ENCODE data around the gene CXCR4.
"Not testable (repeated sequence)": the region's sequence is repeated elsewhere in the genome, so short reads cannot be mapped to it uniquely, and the experiment has no call there.

Gene CXCR4

GRCh38 chr2:136072621-136073020 is 45.3 kb downstream of the CXCR4 start:
- DNase-seq (ENCODE audit: low spot score), result no peak

DNA sequence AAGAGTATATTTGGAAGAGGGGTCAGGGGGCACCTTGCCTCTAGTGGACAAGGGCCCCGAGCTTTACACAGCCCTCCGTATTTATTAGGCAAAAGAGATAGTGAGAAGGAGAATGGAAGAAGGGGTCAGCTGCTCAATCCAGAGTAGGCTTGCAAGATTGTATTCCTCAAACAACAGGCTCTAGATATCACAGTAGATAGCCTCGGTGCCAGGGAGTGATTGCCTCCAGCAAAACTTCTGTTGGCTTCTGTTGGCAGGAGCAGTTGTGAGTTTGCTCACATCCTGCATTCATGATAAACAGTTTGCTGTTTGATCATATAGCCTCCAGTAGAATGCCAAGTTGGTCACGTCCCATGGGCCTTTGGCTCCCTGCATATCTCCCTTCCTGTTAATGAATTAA is 46.1 kb downstream of the CXCR4 start:
- not testable (repeated sequence) for DNase-seq (ENCODE audit: low spot score)

- no peak for DNase-seq (ENCODE audit: low spot score)
Measured at GRCh38 chr2:136070913-136071312, 47.0 kb downstream of the CXCR4 start.

- DNase-seq (ENCODE audit: low spot score), result no peak
Measured at GRCh38 chr2:136069773-136070172, 48.2 kb downstream of the CXCR4 start.

GRCh38 chr2:136068581-136069227 is 49.2 kb downstream of the CXCR4 start:
- no peak for DNase-seq (ENCODE audit: low spot score)

DNA sequence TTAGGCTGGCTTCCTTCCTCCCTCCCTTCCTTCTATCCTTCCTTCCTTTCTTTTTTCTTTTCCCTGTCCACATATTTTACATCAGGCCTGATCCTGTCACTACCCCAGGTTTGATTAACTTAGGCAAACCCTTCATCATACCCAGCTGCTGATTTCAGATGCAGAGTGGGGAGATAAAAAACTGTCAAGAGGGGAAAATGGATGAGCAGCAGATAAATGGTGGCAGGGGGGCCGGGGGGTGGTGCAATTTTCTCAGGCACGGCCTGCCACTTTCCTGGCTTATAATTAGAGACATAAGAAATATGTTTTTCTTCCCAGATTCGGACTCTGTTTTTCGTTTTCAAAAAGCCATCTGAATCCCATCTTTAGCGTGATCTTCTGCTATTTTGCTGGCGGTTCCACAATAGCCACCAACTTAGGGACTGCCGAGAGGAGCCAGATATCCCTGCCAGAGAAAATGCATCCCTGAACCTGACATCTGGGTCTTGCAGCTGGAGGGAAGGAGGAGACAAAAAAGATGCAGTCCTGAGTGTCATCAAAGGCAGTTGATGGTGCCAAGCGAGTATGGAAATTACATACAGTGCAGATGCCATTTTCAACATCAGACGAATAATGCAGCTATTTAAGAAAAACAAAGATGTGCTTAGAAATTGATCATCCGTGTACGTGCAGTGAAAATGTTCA is 49.9 kb downstream of the CXCR4 start:
- no peak for DNase-seq (ENCODE audit: low spot score)

DNA sequence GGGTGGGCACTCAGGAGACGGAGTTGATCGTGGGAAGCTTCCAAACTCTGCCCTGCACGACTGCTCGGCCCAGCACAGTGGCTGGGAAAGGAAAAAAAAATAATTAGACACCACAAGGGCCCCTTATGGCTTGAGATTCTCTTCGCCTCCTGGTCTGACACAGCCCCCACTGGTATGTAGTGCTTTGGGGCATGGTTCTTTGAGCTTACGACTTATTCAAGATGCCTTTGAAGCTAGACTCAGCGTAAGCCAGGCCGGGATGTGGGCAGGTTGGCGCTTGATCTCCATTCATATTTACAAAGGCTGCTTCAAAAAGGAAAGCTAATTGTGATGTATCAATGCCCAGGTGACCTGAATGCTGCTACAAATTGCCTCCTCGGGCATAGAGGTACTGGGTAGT is 50.5 kb downstream of the CXCR4 start:
- DNase-seq (ENCODE audit: low spot score), result no peak

DNA sequence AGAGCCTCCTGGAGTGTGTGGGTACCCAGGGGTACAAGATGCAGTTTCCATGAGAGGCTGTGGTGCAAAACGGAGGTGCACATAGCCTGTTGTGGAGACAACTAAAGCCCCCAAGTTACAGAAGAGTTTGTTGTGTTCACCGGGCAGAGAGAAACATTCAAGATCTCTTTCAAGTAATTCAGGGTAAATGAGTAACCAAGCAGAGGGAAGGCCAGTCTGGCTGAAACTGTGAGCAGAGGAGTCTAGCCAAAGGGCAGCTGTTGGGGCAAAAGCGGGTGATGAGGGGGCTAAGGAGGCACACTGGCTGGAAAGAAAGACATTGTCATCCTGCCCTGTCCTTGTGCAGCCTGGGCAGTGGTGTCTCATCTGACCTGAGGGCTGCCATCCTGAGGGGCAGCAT is 52.0 kb downstream of the CXCR4 start:
- DNase-seq (ENCODE audit: low spot score), result no peak

- DNase-seq (ENCODE audit: low spot score), result no peak
Measured at GRCh38 chr2:136065384-136065783, 52.6 kb downstream of the CXCR4 start.
